B cell (primary cell): ENCODE measurements around the gene IRX4. TPM values are rescaled to one million over a fixed set of nuclear protein-coding genes. Genes with fewer than 3 reads are reported as not detected.

Experiments used
- ATAC-seq: fragments of 200-7000 bp; cut with Tn5 transposase; one replicate; pipeline ENCODE4 v1.10.0; 2021; ENCODE audit warnings: low read depth, mild to moderate bottlenecking, moderate number of reproducible peaks, moderate library complexity
- CTCF ChIA-PET: fragments of 350-600 bp; sonication (Branson Sonifier 250); formaldehyde crosslinking; loops from one replicate; lab custom pipeline; 2021; ENCODE audit warnings: antibody characterized with exemption, inconsistent platforms; lab: Charles Lee
- POLR2A ChIA-PET: fragments of 350-600 bp; sonication (Branson Sonifier 250); formaldehyde crosslinking; loops from one replicate; lab custom pipeline; 2021; ENCODE audit warnings: antibody characterized with exemption; lab: Charles Lee
- DNase-seq: peaks from one replicate; pipeline ENCODE4 v3.0.0; 2013
- H2AFZ ChIP-seq: 2 replicates; pipeline ENCODE4 v1.6.1; 2012; ENCODE audit warnings: mild to moderate bottlenecking, low read depth, low read length; ENCODE audit not compliant: insufficient read depth, poor library complexity, severe bottlenecking
- H3K27ac ChIP-seq, 2 donors: 1 replicate in 1 of 2; 2 replicates in 1 of 2; pipeline ENCODE4 v1.5.1; 2012 to 2013; ENCODE audit warnings: low read length in 2 of 2, mild to moderate bottlenecking in 2 of 2, moderate library complexity in 1 of 2
- H3K27me3 ChIP-seq, 4 experiments: fragments of 200-600 bp in 1 of 4; sonication (generic) in 1 of 4; replicated peaks in 1 of 4; 1 replicate in 2 of 4; 2 replicates in 2 of 4; pipeline versions ENCODE4 v1.6.1 to v1.7.0; 2013 to 2016; ENCODE audit warnings: low read length in 3 of 4, mild to moderate bottlenecking in 2 of 4, mixed read lengths in 1 of 4, moderate library complexity in 1 of 4; ENCODE audit not compliant: insufficient read depth in 4 of 4, control insufficient read depth in 3 of 4; ENCODE audit errors: control extremely low read depth in 1 of 4
- H3K36me3 ChIP-seq, 2 experiments: replicated peaks in 1 of 2; 1 replicate in 1 of 2; 2 replicates in 1 of 2; pipeline versions ENCODE4 v1.6.1 to v1.7.1; 2013; ENCODE audit warnings: low read length in 1 of 2; ENCODE audit not compliant: insufficient read depth in 2 of 2, control insufficient read depth in 1 of 2; ENCODE audit errors: control extremely low read depth in 1 of 2, extremely low read depth in 1 of 2
- H3K4me1 ChIP-seq, 2 donors: fragments of 200-600 bp in 1 of 2; sonication (generic) in 1 of 2; 1 replicate in 1 of 2; 2 replicates in 1 of 2; pipeline versions ENCODE4 v1.5.1 to v1.6.1; 2013 to 2017; ENCODE audit warnings: low read length in 2 of 2; ENCODE audit not compliant: control insufficient read depth in 2 of 2, insufficient read depth in 2 of 2
- H3K4me2 ChIP-seq: replicated peaks from 2 replicates; pipeline ENCODE3; 2012; ENCODE audit warnings: mild to moderate bottlenecking, low read depth, low read length; ENCODE audit not compliant: poor library complexity, severe bottlenecking
- H3K4me3 ChIP-seq, 5 experiments: fragments of 200-600 bp in 1 of 5; sonication (generic) in 1 of 5; 1 replicate in 3 of 5; 2 replicates in 2 of 5; pipeline versions ENCODE4 v1.5.1 to v1.7.0; 2011 to 2016; ENCODE audit warnings: low read length in 4 of 5, mild to moderate bottlenecking in 4 of 5, low read depth in 2 of 5, control low read depth in 1 of 5, moderate library complexity in 1 of 5; ENCODE audit not compliant: insufficient read depth in 1 of 5; ENCODE audit errors: control extremely low read depth in 1 of 5, extremely low read depth in 1 of 5
- H3K79me2 ChIP-seq: fragments of 200-600 bp; sonication (generic); one replicate; pipeline ENCODE4 v1.6.0; 2016; ENCODE audit warnings: low read length; ENCODE audit not compliant: control insufficient read depth, insufficient read depth
- H3K9ac ChIP-seq: fragments of 200-600 bp; sonication (generic); 2 replicates; pipeline ENCODE4 v1.6.1; 2017; ENCODE audit warnings: mild to moderate bottlenecking, low read length, moderate library complexity
- H3K9me3 ChIP-seq, 3 donors: one replicate each; pipeline versions ENCODE4 v1.6.1 to v1.7.1; 2013; ENCODE audit warnings: low read length in 2 of 3; ENCODE audit not compliant: control insufficient read depth in 2 of 3, insufficient read depth in 1 of 3; ENCODE audit errors: control extremely low read depth in 1 of 3
- H4K20me1 ChIP-seq: 2 replicates; pipeline ENCODE4 v1.6.0; 2012; ENCODE audit warnings: mild to moderate bottlenecking, low read length; ENCODE audit not compliant: insufficient read depth, control insufficient read depth, poor library complexity, severe bottlenecking
- H3K27ac Mint-ChIP-seq: one replicate; pipeline ENCODE4 v1.8.0; 2021; ENCODE audit warnings: mixed read lengths
- H3K27me3 Mint-ChIP-seq: one replicate; pipeline ENCODE4 v1.8.0; 2021; ENCODE audit warnings: mixed read lengths
- H3K4me1 Mint-ChIP-seq: one replicate; pipeline ENCODE4 v1.8.0; 2021; ENCODE audit warnings: mixed read lengths
- H3K4me3 Mint-ChIP-seq: one replicate; pipeline ENCODE4 v1.8.0; 2021; ENCODE audit warnings: mixed read lengths
- H3K9me3 Mint-ChIP-seq: one replicate; pipeline ENCODE4 v1.8.0; 2022; ENCODE audit warnings: mixed read lengths; ENCODE audit not compliant: insufficient read depth
- EZH2 ChIP-seq: IDR thresholded peaks from 2 replicates; pipeline ENCODE4 v1.6.1; 2012; ENCODE audit warnings: borderline replicate concordance, low read depth, mild to moderate bottlenecking, moderate library complexity, low read length; ENCODE audit not compliant: insufficient read depth, poor library complexity, severe bottlenecking
- WGBS: methylation state at CpG from one replicate; pipeline ENCODE4 v1.1.5; 2013; ENCODE audit warnings: missing lambda C conversion rate; ENCODE audit not compliant: insufficient coverage; 5-methylcytosine and 5-hydroxymethylcytosine counted together
- intact Hi-C: fragments of 100-400 bp; cut with micrococcal nuclease; formaldehyde crosslinking; loops from one replicate; pipeline ENCODE4 v1.10.0; 2022
- polyA plus RNA-seq: library from polyadenylated mRNA; depleted of rRNA; stranded (reverse); fragments of >200 nt; gene quantifications from 2 replicates; pipeline ENCODE4 v1.2.3, GENCODE V29; 2012
- total RNA-seq, 2 donors: library from RNA; stranded (reverse); fragments of 120-200 nt in 1 of 2; gene quantifications; 1 replicate in 1 of 2; 2 replicates in 1 of 2; pipeline versions ENCODE4 v1.2.3 to v1.2.4, GENCODE V29; 2013 to 2022
- TF ChIP-seq, protein P1 (sequence below): fragments of 200-600 bp; IDR thresholded peaks from one replicate; pipeline ENCODE4 v1.8.0; 2022; ENCODE audit warnings: antibody characterized with exemption, mild to moderate bottlenecking

IRX4 gene
- total and polyA plus RNA-seq, 2 donors (not counting 1 experiment from before 2014, with no cell fraction given), result not detected

GRCh38 chr5:1831677-1832313 lies 50.9 kb downstream of the IRX4 start:
- Histone ChIP-seq H4K20me1 (no peaks in the 10 kb centered on the region), H3K79me2 (no peaks in the 10 kb centered on the region), H3K9me3 (peaks cover 0 to 5% (median 0%) of the 10 kb centered on the region in 3 donors), H3K4me2 (no peak overlapping the region), H3K27me3 (no peaks in the 10 kb centered on the region), H3K4me1 (no peaks in the 10 kb centered on the region), H3K36me3 (no peaks in the 10 kb centered on the region), H3K27ac (no peak overlapping the region), H2AFZ (no peak overlapping the region), H3K4me3 (no peak overlapping the region), H3K9ac (no peak overlapping the region)
- no peak overlapping the region for H3K4me3 Mint-ChIP-seq
- 39% methylated on average over 9 of the region's 14 CpGs for WGBS
- no peaks in the 10 kb centered on the region for H3K4me1 Mint-ChIP-seq
- ChIA-PET POLR2A (no interaction called here), CTCF (no interaction called here)
- no peak for ATAC-seq
- H3K27ac Mint-ChIP-seq, result no peak overlapping the region
- H3K9me3 Mint-ChIP-seq, result no peaks in the 10 kb centered on the region
- TF ChIP-seq, protein P1, sequence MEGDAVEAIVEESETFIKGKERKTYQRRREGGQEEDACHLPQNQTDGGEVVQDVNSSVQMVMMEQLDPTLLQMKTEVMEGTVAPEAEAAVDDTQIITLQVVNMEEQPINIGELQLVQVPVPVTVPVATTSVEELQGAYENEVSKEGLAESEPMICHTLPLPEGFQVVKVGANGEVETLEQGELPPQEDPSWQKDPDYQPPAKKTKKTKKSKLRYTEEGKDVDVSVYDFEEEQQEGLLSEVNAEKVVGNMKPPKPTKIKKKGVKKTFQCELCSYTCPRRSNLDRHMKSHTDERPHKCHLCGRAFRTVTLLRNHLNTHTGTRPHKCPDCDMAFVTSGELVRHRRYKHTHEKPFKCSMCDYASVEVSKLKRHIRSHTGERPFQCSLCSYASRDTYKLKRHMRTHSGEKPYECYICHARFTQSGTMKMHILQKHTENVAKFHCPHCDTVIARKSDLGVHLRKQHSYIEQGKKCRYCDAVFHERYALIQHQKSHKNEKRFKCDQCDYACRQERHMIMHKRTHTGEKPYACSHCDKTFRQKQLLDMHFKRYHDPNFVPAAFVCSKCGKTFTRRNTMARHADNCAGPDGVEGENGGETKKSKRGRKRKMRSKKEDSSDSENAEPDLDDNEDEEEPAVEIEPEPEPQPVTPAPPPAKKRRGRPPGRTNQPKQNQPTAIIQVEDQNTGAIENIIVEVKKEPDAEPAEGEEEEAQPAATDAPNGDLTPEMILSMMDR, result no peak
- no peak for TF ChIP-seq EZH2
- no peak for DNase-seq
- intact Hi-C loops, result no loop called here
- peaks cover 5% of the 10 kb centered on the region for H3K27me3 Mint-ChIP-seq

GRCh38 chr5:1831257-1831656 lies 51.5 kb downstream of the IRX4 start:
- no peaks in the 10 kb centered on the region for H3K27me3 ChIP-seq
- intact Hi-C loops, result no loop called here
- H3K4me1 ChIP-seq, result no peaks in the 10 kb centered on the region
- H3K9me3 ChIP-seq, result peaks cover 0 to 5% (median 0%) of the 10 kb centered on the region in 3 donors
- H3K36me3 ChIP-seq, result no peaks in the 10 kb centered on the region
- 90% methylated on average over 8 of the region's 11 CpGs for WGBS
- H3K4me3 Mint-ChIP-seq, result no peak overlapping the region
- CTCF ChIA-PET, result no interaction called here
- no peak for TF ChIP-seq EZH2
- TF ChIP-seq, protein P1, result no peak
- no peak overlapping the region for H3K4me2 ChIP-seq
- no peak overlapping the region for H3K4me3 ChIP-seq
- no peaks in the 10 kb centered on the region for H3K79me2 ChIP-seq
- H4K20me1 ChIP-seq, result no peaks in the 10 kb centered on the region
- no peak overlapping the region for H2AFZ ChIP-seq
- peaks cover 5% of the 10 kb centered on the region for H3K27me3 Mint-ChIP-seq
- H3K27ac Mint-ChIP-seq, result no peak overlapping the region
- no peak overlapping the region for H3K9ac ChIP-seq
- no peaks in the 10 kb centered on the region for H3K4me1 Mint-ChIP-seq
- ATAC-seq (no peak), DNase-seq (no peak)
- no peaks in the 10 kb centered on the region for H3K9me3 Mint-ChIP-seq
- H3K27ac ChIP-seq, result no peak overlapping the region
- POLR2A ChIA-PET, result no interaction called here
